Kasumi-1 (cell line): ENCODE results near the gene FRMD4A.

Experiments
- DNase-seq, 2 experiments: peaks; one replicate each; lab custom pipeline; 2025; lab: John Stamatoyannopoulos, UW

Gene FRMD4A

DNA sequence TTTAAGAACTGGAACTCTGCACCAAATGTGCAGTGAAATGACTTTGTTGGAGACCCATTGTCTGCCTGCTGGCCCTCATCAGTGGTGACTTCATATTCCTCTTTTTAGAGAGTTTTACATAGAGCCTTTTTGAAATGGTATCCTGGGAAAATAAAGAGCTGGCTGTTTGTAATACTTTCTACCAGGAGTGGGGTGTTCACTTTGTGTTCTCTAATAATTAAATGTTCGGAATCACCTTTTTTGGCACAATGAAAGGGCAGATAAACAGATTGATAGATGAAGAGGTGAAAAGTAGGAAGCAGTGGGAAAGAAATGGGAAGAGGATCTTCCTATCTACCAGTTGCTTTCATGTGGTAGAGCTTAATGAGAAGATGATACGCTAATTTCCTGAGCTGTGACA is 688.4 kb downstream of the FRMD4A start:
- no peak for DNase-seq

GRCh38 chr10:13637894-13638293 is 692.8 kb downstream of the FRMD4A start:
- DNase-seq = no peak

DNA sequence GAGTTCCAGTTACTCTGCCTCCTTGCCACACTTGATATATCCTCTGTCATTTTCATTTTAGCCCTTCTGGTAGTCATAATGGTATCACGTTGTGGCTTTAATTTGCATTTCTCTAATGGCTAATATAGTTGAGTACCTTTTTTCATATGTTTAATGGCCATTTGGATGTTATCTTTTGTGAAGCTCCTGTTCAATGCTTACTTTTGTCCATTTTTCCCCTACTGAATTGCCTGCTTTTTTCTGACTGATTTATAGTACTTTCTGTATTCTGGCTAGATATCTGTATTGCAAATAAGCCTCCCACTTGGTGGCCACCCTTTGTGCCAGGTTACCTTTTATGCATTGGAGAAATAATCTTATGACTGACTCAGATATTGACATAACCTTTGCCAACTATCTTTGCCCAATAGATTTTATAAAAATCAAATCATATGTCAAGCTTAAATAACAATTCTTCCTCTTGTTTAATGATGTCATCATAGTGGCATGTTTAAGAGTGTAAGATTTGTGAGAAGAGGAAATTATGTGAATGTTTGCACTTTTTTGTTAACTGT is 693.3 kb downstream of the FRMD4A start:
- DNase-seq = no peak

GRCh38 chr10:13636776-13637175 is 693.9 kb downstream of the FRMD4A start:
- no peak for DNase-seq

DNA sequence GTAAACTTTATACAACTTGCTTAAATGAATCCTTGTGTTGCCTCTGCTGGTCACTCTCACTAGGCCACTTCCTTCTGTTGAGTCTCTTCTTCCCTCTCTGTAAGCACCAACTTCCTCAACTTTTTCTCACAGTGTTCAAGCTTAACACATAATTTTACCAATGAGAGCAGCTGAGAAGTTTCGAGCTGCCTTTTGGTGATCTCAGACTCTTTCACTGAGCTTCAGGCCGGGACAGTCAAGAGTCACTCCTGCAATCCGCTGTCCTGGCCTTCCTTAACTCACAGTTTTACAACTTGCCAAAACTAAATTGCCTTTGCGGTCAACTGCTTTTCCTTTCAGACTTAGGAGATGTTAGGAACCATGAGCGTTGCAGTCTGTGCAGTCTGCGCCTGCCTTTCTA is 696.5 kb downstream of the FRMD4A start:
- DNase-seq = no peak

- DNase-seq = no peak
Measured at GRCh38 chr10:13633689-13634088, 697.0 kb downstream of the FRMD4A start.

GRCh38 chr10:13632884-13633440 is 697.8 kb downstream of the FRMD4A start:
- DNase-seq = no peak

DNA sequence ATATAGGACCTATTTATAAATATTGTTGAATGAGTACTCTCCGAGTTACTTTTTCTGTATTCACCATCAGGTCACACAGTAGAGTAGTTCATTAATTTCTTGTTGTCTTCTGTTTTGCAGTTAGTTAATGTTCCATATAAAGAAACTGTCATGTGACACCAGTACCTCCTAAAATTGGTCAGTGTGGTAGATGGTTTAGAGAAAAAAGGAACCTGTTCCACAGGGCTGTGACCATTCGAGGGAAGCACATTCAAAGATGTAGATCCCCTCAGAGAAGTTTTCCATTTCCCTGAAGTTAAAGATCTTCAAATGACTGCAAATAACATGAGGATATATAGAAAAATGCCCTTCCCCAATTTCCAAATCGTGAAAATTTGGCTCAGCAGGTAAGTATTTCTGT is 698.3 kb downstream of the FRMD4A start:
- DNase-seq = peak in 1 of 2 experiments; percentile 10

GRCh38 chr10:13631594-13631993 is 699.1 kb downstream of the FRMD4A start:
- no peak for DNase-seq

GRCh38 chr10:13630231-13630630 is 700.5 kb downstream of the FRMD4A start:
- no peak for DNase-seq

DNA sequence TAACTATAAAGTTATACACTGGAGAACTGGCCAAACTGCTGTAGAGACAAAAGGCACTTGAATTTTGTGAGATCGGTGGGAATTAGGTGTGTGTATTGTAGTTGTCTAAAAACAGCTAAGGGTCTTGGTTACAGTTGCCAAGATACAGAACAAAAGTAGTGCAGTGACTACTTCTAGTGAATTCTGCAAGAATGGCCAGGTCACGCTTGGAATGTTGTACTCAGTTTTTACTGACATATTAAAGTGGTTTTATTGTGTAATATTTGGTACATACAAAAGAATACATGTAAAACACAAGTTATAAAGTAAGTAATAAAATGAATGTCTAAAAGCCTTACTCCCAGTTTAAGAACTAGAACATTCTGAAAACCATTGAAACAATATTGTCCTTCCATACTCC is 701.6 kb downstream of the FRMD4A start:
- no peak for DNase-seq

GRCh38 chr10:13628661-13629060 is 702.1 kb downstream of the FRMD4A start:
- DNase-seq = no peak

DNA sequence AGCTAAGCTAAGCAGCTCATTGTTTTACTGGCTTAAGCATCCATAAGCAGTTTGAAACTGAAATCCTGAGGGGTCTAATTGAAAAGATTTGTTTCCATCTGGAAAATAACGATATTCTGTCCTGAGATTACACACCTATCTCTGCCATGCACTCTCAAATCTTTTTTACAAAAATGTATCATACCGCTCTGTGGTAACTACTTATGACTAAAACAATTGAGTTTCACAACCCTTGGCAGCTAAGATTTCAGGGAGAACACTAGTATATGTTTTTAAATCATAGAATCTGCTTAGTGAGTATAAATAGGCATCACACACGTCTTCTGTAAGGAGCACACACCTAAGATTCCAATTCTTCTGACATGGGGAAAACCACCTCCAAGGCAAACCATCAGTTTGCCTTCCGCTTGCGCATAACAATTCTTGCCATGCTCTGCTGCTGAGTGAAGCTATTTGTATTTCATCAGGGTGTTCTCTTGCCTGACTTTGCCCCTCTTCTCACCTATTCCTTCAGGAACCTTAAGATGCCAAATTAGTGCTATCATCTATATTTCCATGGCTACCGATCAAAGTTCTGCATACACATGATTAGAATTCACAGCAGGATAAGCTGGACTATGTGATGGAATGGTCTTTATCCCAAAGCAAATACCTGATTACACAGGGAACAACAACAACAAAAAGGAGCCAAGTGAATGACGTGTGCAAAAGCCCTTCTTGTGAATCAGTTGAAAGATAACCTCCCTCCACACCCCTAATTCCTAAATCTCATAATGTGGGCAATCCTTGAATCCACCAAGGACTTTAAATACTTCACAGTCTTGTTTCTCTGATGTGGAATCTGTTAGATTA is 703.0 kb downstream of the FRMD4A start:
- DNase-seq = no peak

DNA sequence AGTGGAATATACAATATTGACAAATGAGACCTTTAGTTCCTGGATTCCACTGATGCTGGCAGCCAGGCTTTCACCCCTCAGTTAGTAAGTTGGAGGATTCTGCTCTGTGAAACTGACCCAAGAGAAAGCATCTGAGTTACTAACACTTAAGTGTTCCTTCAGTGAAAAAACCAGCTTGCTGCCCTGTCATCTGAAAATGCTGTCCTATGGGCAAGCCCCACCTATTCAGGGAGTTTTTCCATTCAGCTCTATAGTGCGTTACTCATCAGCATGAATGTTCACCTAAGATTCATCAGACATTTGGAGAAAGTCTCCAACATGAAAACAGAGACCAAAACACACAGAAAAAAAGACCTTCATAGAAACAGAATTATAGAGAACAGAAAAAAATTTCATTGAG is 706.1 kb downstream of the FRMD4A start:
- DNase-seq = no peak

GRCh38 chr10:13621931-13622330 is 708.8 kb downstream of the FRMD4A start:
- DNase-seq = no peak

DNA sequence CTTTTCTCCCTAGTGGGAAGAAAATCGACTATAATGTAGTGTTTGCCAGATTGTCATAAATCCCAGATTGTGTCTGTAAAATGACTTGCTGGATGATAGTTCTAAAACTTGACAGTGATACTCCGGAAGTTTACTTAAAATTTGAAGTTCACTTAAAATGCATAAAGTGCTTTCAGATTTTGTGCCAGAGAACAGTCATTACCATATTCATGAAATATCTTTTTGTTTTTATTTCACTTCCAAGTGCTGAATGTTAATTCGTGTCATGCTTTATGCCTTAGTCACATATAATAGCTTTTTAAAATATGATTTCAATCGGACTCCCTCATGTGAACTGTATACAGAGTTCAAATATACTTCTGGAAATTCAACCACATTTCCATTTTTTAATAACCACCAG is 713.6 kb downstream of the FRMD4A start:
- no peak for DNase-seq

DNA sequence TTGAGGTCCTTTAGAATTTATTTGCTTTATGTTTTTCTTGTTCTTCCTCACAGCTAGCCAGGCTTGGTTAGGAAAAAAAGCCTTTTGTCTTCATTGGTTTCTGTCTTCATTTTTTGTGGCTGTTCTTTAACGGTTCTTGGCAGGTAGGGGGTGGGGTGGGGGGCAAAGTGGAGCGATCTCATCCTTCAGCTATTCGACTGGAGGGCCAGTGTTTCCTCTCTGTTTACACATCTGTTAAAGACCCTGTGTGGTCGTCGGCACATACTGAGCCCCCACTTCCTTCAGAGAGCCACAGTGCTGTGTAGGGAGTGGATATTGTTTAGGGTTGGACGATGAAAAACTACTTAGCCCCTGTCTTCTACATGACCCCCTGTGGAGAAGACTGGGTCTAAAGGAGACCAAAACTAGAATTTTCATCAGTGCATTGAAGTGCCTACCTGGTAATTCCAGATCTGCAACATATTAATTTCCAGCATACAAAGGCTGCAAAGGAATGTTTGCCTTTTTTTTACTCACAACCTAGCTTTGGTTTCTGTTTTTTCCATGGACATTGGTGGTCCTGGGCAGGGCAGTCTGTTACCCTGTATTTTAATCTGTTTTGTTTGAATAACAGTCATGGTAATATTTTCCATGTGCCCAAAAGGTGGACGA is 714.9 kb downstream of the FRMD4A start:
- no peak for DNase-seq

DNA sequence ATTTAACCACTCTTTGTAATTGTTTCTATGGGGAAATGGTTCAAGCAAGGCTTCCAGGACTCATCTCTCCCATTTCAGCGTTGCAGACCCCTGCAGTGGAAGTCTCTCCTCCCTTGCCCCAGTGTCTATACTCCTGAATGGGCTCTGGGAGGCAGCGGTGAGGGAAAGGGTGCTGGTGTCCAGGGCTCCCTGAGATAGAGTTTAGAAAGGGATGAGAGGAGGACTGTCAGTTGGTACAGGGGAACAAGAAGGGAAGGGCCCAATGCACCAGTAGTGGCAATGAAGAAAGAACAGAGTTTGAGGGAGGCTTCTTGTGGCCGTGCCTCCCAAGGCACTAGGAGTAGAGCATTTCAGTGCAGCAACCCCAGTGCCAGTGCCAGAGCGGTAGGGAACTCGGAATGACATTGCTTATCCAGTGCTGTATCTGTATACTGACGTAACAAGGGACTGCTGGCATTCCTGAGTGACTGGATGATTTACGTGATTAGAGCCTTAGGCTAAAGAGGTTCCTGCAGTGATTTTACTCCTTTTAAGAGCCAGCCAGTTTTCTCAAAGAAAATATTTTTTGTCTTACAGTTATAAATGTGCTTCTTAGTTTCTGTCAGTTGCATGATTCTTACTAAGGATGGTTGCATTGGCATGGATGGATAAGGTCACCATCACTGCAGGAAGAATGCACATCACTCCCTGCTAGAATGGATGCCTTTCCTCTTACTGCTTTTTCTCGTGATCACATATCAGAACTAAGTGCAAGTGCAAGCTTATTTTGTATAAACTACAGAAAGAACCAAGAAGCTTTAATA is 716.0 kb downstream of the FRMD4A start:
- DNase-seq = no peak

DNA sequence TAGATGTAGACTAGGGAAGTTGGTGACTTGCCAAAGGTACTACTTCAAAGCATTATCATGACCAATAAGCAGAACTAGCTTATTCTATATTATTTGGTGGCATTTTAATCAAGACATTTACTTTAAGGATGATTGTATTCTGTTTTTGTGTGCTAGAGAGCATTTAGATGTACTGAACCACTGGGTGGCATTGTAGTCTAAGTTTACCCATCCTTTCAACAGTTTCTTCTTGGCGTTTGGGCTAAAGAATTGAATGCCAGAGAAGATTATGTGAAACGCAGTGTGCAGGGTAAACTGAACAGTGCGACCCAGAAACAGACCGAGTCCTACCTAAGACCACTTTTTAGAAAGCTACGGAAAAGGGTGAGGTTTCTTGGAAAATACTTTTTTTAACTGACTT is 717.2 kb downstream of the FRMD4A start:
- DNase-seq = peak; percentile 49 to 64

DNA sequence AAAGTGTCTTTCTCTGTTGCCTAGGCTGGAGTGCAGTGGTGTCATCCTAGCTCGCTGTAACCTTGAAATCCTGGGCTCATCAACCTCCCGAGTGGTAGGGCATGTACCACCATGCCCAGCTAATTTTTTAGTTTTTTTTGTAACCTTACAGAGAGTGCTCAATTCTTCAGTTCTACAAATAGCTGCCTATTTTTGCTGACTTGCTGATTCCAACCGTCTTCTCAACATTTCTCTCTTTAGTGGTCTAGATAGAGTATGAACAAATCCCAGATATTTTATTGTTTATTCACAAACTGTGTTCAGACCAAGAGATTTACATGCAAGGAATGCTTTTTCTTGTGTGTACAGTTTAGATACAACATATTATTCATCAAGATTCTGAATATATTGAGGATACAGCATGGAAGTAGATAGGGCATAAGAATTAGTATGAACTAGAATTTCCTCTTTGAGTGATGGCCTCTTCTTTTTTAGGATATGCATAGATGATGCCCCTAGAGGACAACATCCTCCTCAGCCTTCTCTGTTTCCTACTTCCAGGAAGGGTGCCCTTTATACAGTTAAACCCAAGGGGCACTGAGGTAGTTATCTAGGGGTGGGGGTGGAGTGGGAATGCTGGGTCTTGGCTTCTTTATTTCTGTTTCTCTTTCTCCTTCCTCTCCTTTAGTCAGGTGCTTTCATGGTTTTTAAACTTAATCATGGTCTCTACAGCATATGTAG is 717.9 kb downstream of the FRMD4A start:
- DNase-seq = peak in 1 of 2 experiments; percentile 22

GRCh38 chr10:13608246-13608853 is 722.4 kb downstream of the FRMD4A start:
- no peak for DNase-seq
